ENCODE measurements around the gene SSBP3. TPM values are rescaled to one million over a fixed set of nuclear protein-coding genes. Genes with fewer than 3 reads are reported as not detected.
A peak's percentile ranks its signal among the peaks of the same experiment; 100 is the strongest.

SSBP3 gene
- total RNA-seq, 1 donor from 2014 or later = 57.0 TPM

DNA sequence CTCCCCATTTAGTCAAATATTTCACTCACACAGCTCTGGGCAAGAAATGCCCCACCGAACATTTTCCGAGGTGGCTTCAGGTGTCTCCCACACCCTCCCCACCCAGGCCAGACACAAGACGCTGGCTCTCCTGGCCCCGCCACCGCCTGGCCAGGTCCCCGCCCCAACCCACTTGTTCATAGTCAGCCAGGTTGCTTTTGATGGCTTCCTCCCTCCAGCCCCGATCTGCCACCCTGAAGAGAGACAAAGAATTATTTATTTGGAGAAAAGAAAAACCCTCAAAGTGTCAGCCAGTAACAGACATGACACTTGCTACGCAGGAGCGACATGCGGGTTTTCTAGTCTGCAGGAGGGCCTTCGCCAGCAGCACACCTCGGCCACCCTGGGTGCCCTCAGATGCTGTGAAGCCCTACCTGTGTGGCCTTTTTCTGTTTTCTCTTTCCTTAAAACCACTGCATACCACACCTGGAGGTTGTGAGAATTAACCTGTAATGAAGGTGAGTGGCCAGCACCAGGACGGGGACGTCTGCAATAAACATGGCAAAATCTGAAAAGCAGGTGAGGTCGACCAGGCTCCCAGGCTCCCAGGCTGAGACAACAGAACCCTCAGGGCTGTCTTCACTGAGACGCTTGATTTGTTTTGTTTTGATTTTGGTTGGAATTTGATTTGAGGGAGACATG, 27.2 kb downstream of the SSBP3 start:
- DNase-seq (no peak), ATAC-seq (no peak)
- intact Hi-C loops (cut with micrococcal nuclease) = no loop called here

DNA sequence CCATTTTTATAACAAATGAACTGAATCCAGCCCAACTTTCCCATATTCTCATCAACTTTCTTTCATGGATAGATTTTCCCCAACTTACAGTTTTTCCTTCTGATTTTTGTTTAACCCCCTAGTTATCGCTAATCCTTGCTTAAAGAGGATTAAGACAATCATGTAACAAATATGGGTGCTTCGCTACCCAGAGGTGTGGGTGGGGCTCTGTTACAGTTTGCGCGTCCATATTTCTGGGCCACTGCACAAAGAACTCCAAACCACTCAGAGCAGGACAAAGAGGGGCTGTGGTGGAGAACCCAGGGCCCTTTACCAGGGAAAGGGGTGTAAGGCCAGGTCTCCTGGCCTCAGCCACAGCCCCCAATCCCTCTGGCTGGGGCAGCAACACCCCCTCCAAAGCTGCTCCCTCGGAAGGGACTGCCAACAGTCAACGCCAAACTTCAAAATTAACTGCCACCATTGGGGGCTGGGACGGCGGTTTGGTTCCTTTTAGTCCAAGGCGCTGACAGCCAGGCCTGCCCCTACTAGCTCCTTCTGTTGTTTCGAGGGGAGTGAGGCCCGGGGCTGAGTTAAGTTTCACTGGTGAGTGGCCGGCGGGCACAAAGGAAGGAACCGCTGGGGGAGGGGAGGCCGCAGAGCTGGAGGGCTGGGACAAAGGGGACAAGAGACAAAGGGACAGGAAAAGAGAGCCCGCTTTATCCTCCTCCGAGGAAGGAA, 27.9 kb downstream of the SSBP3 start:
- peak; percentile 41 for DNase-seq
- no peak for ATAC-seq
- intact Hi-C loops (cut with micrococcal nuclease) = no loop called here

DNA sequence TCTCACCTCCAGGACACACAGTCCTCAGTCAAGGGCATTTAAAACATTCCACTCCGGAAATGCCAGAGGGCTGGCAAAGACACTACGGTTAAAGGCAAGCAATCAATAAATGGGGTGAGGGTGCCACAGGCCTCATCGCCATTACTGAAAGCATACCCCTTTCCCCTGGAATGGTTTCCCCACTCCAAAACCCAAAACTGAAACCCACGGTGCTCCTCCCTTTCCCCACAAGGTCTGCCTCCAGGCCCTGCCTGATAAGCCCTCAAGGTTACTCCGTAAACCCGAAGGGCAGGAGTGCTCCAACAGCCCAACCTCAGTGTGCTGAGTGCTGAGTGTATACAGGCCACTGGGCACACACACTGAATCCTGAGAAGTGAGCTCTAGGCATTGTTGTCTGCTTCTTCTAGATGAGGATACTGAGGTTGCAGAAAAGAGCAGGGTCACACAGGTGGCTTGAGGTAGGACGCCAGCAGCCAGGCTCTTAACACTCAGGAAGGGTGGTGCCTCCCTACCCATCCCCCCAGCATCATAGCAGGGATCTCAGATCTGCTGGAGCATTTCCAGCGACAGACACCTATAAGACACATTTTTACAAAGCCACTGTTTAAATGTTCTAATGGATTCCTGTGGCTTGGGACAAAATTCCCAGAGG, 29.0 kb downstream of the SSBP3 start:
- peak; percentile 61 for ATAC-seq
- intact Hi-C loops (cut with micrococcal nuclease) = no loop called here
- DNase-seq = no peak

DNA sequence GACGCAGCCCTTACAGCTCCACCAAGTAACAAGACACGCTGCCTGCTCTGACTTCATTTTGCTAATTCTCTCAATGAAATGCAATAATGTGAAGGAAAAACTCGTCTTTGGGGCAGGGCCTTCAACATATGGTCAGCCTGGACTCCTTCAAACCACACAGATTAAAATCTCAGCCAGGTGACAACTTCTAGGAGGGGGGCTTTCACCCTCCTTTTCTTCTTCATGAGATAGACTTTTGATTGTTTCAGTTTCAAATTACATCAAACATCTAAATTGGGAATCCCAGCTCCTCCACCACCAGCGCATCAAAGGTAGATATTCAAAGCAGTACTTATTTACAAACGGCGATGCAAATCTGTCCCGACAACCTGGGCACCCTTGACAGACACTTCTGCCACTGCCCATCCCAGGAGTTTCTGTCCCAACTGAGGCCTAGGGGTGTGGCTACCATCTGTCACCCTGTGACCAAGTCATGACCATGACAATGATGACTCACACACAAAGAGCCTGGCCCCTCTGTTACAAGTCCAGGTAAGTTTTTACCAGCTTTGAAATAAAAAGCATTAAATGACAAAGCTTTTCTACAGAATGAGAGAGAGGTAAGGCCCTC, 29.7 kb downstream of the SSBP3 start:
- ATAC-seq (peak; percentile 1), DNase-seq (no peak)
- intact Hi-C loops (cut with micrococcal nuclease) = no loop called here

DNA sequence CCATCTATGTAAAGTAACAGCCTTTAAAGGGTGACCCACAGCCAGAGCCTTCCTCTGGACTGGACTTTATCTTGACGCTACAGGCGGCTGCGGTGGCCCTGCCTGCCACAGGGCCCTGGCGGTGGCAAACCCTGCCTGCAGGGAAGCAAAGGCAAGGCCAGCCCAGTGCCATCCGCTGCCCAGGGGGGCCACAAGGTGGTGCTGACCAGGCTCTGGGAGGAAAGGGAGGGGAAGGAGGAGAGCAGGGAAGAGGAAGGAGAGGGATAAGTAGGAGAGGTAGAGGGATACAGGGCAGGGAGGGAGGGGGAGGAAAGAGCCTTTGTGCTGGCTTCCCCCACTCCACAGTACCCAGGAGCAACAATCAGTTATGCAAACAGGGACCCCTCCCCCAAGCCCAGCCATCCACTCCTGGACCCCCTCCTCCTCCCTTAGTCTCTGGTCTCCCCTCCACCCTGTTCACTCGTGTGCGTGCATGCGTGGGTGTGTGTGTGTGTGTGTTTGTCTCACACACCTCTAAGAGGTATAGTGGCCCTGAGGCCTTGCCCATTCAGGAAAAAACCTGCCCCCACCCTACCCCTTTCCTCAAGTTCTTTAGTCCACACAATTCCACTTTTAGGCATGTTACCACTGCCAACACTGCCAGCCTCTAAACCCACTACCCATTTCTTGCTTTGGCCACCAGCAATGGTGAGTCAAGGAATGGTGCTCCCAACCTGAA, 30.3 kb downstream of the SSBP3 start:
- ATAC-seq = peak; percentile 52
- intact Hi-C loops (cut with micrococcal nuclease) = no loop called here
- DNase-seq = peak; percentile 65

DNA sequence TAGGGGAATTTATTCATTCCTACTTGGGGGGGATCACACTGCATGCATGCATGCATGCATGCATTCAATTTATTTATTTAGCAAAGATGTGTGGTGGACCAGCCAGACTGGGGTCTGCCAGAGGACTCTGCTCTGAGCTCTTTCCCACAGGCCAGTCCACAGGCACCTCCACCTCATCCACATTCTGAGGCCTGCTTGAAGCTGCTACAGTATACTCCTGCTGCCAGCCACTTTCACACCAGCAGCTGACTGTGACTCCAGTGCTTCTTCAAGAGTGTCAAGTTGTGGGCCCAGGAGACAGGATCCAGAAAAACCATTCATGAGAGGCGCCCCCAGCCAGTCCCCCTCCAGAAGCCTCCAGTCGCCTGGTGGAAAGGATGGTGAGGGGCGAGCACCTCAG, 30.9 kb downstream of the SSBP3 start:
- intact Hi-C loops (cut with micrococcal nuclease) = no loop called here
- DNase-seq (no peak), ATAC-seq (no peak)

DNA sequence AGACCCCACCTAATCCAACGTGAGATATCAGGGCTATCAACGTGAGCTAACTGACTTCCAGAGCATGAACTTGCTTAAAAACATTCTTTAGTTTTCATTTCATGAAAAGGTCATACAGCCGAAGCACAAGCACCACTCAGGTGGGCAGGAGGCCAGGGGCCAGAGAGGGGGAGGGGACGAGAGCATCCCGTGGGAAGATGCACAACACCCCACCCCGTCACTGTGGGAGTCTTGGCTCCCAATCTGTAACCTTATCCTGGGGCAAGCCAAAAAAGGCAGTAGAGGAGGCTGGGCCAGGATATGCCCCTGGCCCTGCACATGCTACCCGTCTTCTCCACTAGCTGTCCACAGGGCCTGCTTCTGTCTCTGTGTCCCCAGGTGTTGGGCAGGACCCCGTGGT, 31.4 kb downstream of the SSBP3 start:
- intact Hi-C loops (cut with micrococcal nuclease) = no loop called here
- DNase-seq (peak; percentile 46), ATAC-seq (peak; percentile 14)

DNA sequence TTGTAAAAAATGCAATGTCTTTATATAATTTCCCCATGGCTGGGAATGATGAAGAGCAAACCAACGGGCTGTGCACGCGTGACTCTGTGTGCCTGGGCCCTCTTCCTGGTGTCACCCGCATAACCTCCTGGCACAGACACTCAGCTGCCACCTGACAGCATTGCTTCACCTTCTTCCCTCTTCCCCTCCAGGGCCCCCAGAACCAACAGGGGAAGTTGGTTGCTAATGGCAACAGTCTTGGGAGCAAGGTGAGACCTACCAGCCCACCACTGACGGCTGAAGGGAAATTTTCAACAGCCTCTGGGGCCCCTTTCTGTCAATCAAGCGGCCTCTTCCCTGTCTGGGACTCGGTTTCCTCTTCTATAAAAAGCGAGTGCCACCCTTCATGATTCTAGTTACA, 33.2 kb downstream of the SSBP3 start:
- intact Hi-C loops (cut with micrococcal nuclease) = no loop called here
- DNase-seq (no peak), ATAC-seq (no peak)

DNA sequence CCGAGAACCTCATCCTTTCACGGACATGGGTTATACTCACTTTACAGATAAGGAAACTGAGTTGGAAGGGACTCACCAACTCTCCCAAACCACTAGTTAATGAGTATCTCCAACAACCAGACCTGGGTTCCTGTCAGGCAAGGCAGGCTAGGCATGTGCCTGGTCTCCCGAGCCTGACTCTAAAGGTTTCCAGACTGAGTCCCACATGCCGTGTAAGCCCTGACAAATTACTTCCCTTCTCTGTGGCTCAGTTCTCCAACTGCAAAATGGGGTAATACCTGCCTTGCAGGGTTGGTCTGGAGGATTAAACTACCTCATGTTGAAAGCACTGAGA, 34.3 kb downstream of the SSBP3 start:
- ATAC-seq (no peak), DNase-seq (no peak)
- intact Hi-C loops (cut with micrococcal nuclease) = no loop called here

DNA sequence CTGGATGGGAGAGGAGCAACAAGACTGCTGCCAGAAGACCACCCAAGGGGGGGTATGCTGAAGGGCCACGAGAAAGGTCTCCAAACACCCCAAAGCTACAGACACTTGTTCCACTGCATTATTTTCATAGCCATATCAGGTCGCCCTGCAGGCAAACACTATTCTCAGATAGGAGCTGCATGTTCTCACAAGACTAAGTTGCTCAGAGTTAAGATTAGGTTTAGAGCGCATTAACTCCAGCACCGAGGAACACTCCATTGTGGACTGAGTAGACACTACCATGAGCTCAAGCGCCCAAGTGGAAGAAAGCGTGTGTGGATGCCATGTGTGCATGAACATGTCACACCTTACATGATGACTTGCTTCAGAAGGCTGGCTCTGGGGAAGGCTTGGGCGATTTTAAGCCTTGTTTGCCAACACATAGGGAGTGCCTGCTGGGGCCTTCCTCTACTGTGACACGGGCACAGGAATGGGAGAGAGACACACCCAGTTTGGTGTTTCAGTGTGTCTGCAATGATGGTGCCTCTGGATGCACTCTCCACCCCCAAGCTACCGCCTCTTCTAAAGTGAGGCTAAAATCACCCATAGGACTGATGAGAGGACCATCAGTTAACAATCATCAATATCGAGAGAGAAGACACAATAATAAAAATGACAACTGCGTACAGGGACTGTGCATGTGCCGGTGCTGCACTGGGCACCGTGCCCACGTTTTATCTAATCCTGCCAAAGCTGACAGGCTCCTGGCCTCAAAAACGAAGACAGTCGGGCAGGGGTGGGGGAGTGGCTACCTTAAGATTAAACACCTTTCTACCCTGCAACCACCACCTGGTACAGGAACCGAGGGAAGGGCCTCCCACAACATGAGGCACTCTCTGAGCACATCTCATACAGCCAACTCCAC, 34.9 kb downstream of the SSBP3 start:
- DNase-seq (peak; percentile 56), ATAC-seq (peak; percentile 33)
- intact Hi-C loops (cut with micrococcal nuclease) = no loop called here

DNA sequence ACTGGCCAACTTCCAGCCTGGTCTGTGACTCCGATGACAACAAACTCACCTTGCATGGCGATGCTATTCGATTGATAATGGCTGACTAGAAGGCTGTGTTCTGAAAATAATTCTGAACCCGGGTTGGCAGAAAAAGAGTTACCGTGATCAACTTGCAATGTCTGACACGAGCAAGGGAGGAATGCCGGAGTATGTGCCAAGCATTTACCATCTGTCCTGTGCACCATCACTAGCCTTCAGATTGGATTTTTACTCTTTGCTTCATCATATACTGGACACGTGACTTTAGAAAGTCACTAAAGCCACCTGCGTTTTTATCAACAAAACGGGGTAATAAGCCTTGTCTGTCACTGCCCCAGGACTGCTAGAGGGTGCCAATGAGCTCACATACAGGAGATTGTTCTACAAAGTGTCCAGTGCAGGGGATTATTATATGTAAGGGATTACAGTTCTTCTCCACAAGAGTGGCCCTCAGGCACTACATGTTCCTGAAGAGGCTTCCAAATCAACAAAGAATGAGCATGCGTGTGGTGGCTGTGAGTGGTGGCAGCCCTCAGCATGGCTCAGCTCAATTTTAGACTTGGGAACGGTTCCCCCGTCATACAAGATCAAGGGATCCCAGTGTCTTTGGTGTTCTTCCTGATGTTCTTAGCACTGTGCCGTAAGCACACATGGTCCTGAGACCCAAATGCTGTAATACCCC, 35.8 kb downstream of the SSBP3 start:
- peak; percentile 47 for ATAC-seq
- no peak for DNase-seq
- intact Hi-C loops (cut with micrococcal nuclease) = no loop called here

DNA sequence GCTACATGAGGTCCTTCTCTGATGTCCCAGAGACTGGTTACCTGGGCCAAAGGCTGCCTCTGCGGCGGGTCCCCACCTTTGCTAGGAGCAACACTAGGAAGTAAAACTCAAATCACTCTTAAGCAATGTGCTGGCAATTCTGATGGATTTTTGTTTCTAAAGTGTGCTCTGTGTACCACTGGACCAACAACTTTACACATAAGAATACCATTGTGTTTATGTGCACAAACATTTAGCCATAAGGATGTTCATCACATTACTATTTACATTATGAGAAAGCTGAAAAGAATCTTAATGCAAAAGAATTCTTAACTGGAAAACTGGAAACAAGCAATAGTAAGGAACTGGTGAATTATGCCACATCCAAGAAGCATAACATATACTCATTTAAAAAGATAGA, 38.6 kb downstream of the SSBP3 start:
- DNase-seq (no peak), ATAC-seq (no peak)
- intact Hi-C loops (cut with micrococcal nuclease) = no loop called here

DNA sequence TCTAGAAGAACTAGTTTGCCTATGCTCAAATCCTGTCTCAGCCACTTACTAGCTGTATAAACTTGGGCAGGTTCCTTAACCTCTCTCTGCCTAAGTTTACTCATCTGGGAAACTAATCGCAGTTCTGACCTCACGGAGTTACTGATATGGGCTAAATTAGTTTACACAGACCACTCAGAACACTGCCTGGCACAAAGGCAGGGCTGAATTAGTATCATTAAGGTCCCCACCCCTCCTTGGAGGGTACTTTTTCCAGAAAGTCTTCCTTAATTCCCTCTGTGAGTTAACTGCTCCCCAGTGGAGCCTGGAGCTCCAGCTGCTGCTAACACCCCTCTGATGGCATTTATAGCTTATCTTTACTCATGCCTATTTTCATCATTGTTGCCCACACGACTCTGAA, 40.3 kb downstream of the SSBP3 start:
- intact Hi-C loops (cut with micrococcal nuclease) = no loop called here
- peak; percentile 37 for ATAC-seq
- no peak for DNase-seq

DNA sequence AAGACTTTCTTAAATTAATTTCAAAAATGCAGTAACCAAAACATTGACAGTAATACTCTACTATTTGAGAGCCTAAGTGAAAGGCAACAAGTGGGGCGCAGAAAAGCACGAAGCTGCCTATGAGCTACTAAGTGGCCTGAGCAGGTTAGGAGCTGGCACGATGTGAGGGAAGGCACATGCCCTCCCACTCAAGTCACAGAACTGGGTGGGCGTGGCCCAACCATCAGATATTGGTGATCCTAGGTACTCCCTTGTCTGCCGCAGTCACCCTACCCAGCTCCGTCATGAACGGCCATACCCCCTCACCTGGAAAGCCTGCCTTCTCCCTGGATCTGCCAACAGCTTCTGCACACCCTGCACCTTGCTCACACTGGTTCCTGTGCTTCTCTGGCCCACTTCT, 40.8 kb downstream of the SSBP3 start:
- ATAC-seq (peak; percentile 19), DNase-seq (no peak)
- intact Hi-C loops (cut with micrococcal nuclease) = no loop called here

DNA sequence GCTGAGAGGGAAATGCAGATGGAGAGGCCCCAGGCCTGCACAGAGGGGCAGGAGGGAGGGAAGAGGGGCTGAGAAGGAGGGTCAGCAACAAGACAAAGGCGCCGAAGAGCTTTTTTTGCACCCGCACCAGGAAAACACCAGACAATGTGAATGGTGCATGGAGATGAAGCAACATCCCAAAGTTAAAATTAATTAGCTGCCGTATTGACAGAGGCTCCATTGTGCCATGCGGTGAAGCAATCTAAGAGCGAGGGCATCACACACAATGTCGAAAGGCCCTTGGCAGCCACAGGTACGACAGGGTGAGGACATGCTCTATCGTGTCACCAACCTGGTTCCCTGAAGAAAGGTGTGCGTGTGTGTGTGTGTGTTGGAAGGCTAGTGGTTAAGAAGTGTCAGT, 41.2 kb downstream of the SSBP3 start:
- intact Hi-C loops (cut with micrococcal nuclease) = no loop called here
- ATAC-seq (no peak), DNase-seq (no peak)

DNA sequence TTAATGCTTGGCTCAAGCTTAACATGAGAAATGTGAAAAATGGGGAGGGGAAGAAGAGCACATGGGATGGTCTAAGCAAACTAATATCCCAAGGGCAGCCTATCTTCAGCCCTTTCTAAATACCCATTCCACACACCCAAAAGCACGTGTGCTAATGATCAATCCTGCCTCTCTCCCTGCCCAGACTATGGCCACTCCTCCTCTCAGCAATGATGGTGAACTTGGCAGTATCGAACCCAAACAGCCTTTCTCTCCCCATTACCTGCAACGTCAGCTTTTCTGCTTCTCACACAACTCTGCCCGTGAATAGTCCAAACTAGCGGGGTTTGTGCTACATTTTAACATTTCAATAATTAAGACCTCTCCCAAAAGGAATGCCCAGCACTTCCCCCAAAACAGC, 41.6 kb downstream of the SSBP3 start:
- intact Hi-C loops (cut with micrococcal nuclease) = no loop called here
- DNase-seq (no peak), ATAC-seq (no peak)

DNA sequence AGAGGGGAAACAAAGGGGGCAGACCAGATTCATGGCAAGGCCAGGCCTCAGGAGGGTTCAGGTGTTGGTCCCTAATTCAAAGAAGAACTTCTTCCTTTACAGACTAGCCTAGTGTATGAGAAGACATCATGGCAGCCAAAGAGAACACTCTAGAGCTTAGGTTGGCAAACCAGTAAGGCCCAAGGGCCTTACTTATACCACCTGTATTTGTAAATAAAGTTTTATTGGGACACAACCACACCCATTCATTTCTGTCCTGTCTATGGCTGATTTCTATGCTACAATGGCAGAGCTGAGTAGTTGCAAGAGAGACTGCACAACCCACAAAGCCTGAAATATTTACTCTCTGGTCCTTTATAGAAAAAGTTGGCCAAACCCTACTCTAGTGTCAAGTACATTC, 42.3 kb downstream of the SSBP3 start:
- intact Hi-C loops (cut with micrococcal nuclease) = no loop called here
- DNase-seq (no peak), ATAC-seq (no peak)

DNA sequence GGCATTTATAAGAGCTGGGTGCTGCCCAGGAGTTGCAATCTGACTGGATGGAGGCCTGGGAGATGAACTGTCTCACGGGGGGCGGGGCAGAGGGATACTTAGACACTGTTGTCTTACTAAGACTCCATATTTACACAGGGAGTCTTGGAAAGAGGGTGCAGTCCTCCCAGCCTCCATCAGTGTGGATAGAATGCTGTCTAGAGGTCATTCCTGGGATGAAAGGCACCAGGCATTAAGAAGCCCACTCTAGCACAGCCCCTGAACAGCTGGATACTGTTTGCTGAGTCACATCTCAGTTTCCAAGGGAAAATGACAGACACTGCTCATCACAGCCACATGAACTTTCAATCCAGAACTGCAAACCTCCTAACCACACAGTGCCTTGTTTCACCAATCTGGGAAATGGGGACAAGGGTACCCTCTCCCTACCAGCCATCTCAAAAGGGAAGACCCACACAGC, 43.3 kb downstream of the SSBP3 start:
- DNase-seq (no peak), ATAC-seq (no peak)
- intact Hi-C loops (cut with micrococcal nuclease) = no loop called here

All from left ventricle myocardium superior (tissue), 1 donor.